ENCODE measurements around the gene MPDU1.

- no peak for TF ChIP-seq CTCF (IDR thresholded peaks at IDR 0.05)
- no peak for TF ChIP-seq POLR2A (IDR thresholded peaks at IDR 0.05)
These were observed 40.0 kb downstream of the MPDU1 start for GRCh38 chr17:7623661-7624060.

All from vagina (tissue), 2 donors.